Transverse colon (tissue), 4 donors: ENCODE results near the gene WNK2. TPM values are rescaled to one million over a fixed set of nuclear protein-coding genes. Genes with fewer than 3 reads are reported as not detected.
A peak's percentile ranks its signal among the peaks of the same experiment; 100 is the strongest.

ENCODE experiments used
- DNase-seq: peaks from one replicate; pipeline ENCODE4 v3.0.0-alpha.2; 2019
- H3K27ac ChIP-seq, 4 donors: fragments of 200-600 bp; sonication (generic); 2 replicates each; pipeline ENCODE4 v1.5.1; 2016 to 2018; ENCODE audit warnings: inconsistent platforms in 4 of 4
- H3K27me3 ChIP-seq: fragments of 200-600 bp; sonication (generic); 2 replicates; pipeline ENCODE4 v1.5.1; 2017; ENCODE audit warnings: inconsistent platforms
- H3K36me3 ChIP-seq, 4 donors: fragments of 200-600 bp; sonication (generic); 2 replicates each; pipeline ENCODE4 v1.5.1; 2017 to 2019; ENCODE audit warnings: inconsistent platforms in 4 of 4
- H3K4me1 ChIP-seq, 4 donors: fragments of 200-600 bp; sonication (generic); 2 replicates each; pipeline ENCODE4 v1.5.1; 2017 to 2020; ENCODE audit warnings: inconsistent platforms in 4 of 4
- H3K4me3 ChIP-seq, 4 donors: fragments of 200-600 bp; sonication (generic); 1 replicate in 1 of 4; 2 replicates in 3 of 4; pipeline versions ENCODE4 v1.5.1 to v1.6.1; 2017 to 2019; ENCODE audit warnings: inconsistent platforms in 4 of 4
- H3K9me3 ChIP-seq, 2 donors: fragments of 200-600 bp; sonication (generic); 2 replicates each; pipeline ENCODE4 v1.5.1; 2017 to 2019; ENCODE audit warnings: inconsistent platforms in 2 of 2
- EP300 ChIP-seq: sonication (generic); formaldehyde crosslinking; IDR thresholded peaks from one replicate; pipeline ENCODE4 v1.6.1; 2017; ENCODE audit warnings: antibody characterized with exemption, low read depth
- POLR2A ChIP-seq: fragments of 450-650 bp; IDR thresholded peaks from one replicate; pipeline ENCODE4 v1.6.1; 2016; ENCODE audit warnings: antibody characterized with exemption, mild to moderate bottlenecking, moderate library complexity
- POLR2AphosphoS5 ChIP-seq, 3 donors: sonication (generic); formaldehyde crosslinking; IDR thresholded peaks; one replicate each; pipeline ENCODE4 v1.6.1; 2016; ENCODE audit warnings: antibody characterized with exemption in 3 of 3
- WGBS, 2 donors: methylation state at CpG; one replicate each; pipeline ENCODE4 v1.1.5; 2018; ENCODE audit warnings: low coverage in 1 of 2; 5-methylcytosine and 5-hydroxymethylcytosine counted together
- in situ Hi-C, 4 donors: fragments of 200-750 bp; cut with MboI; loops; one replicate each; pipeline versions ENCODE4 v1.15.0 to v1.15.1; 2017; ENCODE audit warnings: low sequenced_read_pairs in 3 of 4, low pct_ligation_motif_present in 1 of 4, low pct_unique_long_range_greater_than_20kb in 1 of 4
- intact Hi-C: fragments of 100-400 bp; cut with DNase I; formaldehyde crosslinking; loops from one replicate; pipeline ENCODE4 v1.15.1; 2023; ENCODE audit warnings: low total_unique reads
- total RNA-seq, 4 donors: library from RNA; depleted of rRNA; stranded (reverse); fragments of >200 nt; gene quantifications; one replicate each; pipeline ENCODE4 v1.1.0, GENCODE V29; 2016
- TF ChIP-seq, protein P1 (sequence below), 5 experiments: fragments of 200-600 bp in 3 of 5; fragments of 450-650 bp in 2 of 5; sonication (generic) in 3 of 5; IDR thresholded peaks; 1 replicate in 2 of 5; 2 replicates in 3 of 5; pipeline ENCODE4 v1.5.1; 2016 to 2017; ENCODE audit warnings: antibody characterized with exemption in 5 of 5, inconsistent platforms in 3 of 5, mild to moderate bottlenecking in 2 of 5, moderate library complexity in 1 of 5

WNK2 gene
- total RNA-seq, 4 donors from 2014 or later: 133 to 618 (median 157) TPM

DNA sequence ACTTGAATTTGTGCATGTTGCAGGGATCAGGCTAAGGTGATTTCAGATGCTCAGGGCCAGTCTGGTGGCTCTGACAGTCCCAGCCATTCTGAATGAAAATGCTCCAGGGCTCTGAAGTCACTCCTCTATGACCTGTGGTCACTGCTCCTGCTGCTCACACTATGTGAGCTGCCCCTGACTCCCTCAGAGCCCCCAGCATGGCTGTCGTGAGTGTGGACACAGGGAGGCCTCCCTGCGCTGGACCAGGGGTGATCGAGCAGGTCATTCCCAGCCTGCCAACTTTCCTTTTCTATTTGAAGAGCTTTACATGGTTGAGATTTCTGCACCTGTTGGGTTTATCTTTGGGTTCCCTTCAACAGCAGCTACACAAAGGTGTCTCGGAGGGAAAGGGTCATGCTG, 74.5 kb downstream of the WNK2 start:
- in situ Hi-C loops: no loop called here
- Histone ChIP-seq H3K4me3 (no peak overlapping the region), H3K27me3 (no peaks in the 10 kb centered on the region), H3K9me3 (no peaks in the 10 kb centered on the region), H3K4me1 (peaks cover 0 to 7% (median 0%) of the 10 kb centered on the region in 4 donors), H3K27ac (no peak overlapping the region), H3K36me3 (no peaks in the 10 kb centered on the region)
- intact Hi-C loops: no loop called here
- TF ChIP-seq POLR2A (no peak), EP300 (no peak), POLR2AphosphoS5 (IDR thresholded peaks at IDR 0.05) (no peak)
- TF ChIP-seq, protein P1, sequence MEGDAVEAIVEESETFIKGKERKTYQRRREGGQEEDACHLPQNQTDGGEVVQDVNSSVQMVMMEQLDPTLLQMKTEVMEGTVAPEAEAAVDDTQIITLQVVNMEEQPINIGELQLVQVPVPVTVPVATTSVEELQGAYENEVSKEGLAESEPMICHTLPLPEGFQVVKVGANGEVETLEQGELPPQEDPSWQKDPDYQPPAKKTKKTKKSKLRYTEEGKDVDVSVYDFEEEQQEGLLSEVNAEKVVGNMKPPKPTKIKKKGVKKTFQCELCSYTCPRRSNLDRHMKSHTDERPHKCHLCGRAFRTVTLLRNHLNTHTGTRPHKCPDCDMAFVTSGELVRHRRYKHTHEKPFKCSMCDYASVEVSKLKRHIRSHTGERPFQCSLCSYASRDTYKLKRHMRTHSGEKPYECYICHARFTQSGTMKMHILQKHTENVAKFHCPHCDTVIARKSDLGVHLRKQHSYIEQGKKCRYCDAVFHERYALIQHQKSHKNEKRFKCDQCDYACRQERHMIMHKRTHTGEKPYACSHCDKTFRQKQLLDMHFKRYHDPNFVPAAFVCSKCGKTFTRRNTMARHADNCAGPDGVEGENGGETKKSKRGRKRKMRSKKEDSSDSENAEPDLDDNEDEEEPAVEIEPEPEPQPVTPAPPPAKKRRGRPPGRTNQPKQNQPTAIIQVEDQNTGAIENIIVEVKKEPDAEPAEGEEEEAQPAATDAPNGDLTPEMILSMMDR (IDR thresholded peaks at IDR 0.05): no peak
- 86 to 100% methylated on average over 1 to 4 of the region's 4 CpGs for WGBS, 2 donors
- no peak for DNase-seq

DNA sequence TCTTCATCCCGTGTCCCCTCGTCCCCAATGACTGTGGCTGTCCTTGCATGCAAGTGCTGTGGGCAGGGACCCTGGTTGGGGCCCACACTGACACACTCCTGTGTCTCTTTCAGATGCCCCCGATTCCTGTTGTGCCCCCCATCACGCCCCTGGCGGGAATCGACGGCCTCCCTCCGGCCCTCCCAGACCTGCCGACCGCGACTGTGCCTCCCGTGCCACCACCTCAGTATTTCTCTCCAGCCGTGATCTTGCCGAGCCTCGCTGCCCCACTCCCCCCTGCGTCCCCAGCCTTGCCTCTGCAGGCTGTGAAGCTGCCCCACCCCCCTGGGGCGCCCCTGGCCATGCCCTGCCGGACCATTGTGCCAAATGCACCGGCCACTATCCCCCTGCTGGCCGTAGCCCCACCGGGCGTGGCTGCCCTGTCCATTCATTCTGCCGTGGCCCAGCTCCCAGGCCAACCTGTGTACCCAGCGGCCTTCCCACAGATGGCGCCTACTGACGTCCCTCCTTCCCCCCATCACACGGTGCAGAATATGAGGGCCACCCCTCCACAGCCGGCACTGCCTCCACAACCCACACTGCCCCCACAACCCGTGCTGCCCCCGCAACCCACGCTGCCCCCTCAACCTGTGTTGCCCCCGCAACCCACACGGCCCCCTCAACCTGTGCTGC, 75.0 kb downstream of the WNK2 start:
- DNase-seq: peak; percentile 6
- no peaks in the 10 kb centered on the region for H3K36me3 ChIP-seq
- TF ChIP-seq POLR2A: no peak
- no peak for TF ChIP-seq EP300
- TF ChIP-seq POLR2AphosphoS5 (IDR thresholded peaks at IDR 0.05): no peak
- TF ChIP-seq, protein P1 (IDR thresholded peaks at IDR 0.05): no peak
- no peak overlapping the region for H3K27ac ChIP-seq
- H3K9me3 ChIP-seq: no peaks in the 10 kb centered on the region
- 89 to 91% methylated on average over 11 to 33 of the region's 33 CpGs for WGBS, 2 donors
- no peak overlapping the region for H3K4me3 ChIP-seq
- in situ Hi-C loops (no loop called here), intact Hi-C loops (no loop called here)
- H3K27me3 ChIP-seq: no peaks in the 10 kb centered on the region
- H3K4me1 ChIP-seq: peaks cover 0 to 7% (median 0%) of the 10 kb centered on the region in 4 donors

DNA sequence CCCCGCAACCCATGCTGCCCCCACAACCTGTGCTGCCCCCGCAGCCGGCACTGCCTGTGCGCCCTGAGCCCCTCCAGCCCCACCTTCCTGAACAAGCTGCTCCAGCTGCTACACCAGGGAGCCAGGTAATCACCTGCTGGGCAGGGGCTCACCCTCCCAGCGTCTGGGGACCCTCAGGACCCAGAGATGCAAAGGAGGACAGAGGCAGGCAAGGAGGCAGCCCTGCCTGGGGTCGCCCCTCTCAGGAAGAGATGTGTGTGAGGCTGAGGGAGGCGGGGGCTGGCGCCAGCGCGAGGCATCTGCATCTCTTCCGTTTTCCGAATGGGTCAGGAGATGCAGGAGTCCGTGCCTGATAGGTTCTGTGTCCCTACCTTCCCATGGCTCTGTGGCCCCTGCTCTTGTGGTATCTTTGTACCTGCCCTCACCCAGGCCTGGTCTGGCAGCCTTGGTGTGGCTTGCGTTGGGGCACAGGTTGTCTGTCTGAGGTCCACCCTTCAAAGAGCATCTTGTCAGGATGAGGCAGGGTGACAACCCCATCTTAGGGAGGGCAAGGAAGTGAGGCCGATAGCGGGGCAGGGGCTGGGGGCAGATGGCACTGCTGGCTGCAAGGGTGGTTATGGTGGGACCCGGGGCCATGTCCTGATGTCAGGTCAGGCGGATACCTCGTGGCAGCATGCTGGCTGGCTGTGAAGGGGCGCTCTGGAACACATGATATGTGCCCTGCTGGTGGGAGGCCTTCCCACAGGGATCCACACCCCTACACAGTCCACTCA, 75.7 kb downstream of the WNK2 start:
- Histone ChIP-seq H3K4me3 (no peak overlapping the region), H3K27ac (no peak overlapping the region), H3K27me3 (no peaks in the 10 kb centered on the region), H3K36me3 (peaks cover 0 to 4% (median 0%) of the 10 kb centered on the region in 4 donors), H3K9me3 (no peaks in the 10 kb centered on the region), H3K4me1 (peaks cover 0 to 7% (median 0%) of the 10 kb centered on the region in 4 donors)
- intact Hi-C loops: no loop called here
- TF ChIP-seq POLR2A (no peak), POLR2AphosphoS5 (IDR thresholded peaks at IDR 0.05) (no peak), EP300 (no peak)
- TF ChIP-seq, protein P1 (IDR thresholded peaks at IDR 0.05): no peak
- 87% methylated on average over 20 of the region's 20 CpGs; no CpG with 5 or more reads in 1 of the 2 donors for WGBS, 2 donors
- in situ Hi-C loops: no loop called here
- peak; percentile 4 for DNase-seq

DNA sequence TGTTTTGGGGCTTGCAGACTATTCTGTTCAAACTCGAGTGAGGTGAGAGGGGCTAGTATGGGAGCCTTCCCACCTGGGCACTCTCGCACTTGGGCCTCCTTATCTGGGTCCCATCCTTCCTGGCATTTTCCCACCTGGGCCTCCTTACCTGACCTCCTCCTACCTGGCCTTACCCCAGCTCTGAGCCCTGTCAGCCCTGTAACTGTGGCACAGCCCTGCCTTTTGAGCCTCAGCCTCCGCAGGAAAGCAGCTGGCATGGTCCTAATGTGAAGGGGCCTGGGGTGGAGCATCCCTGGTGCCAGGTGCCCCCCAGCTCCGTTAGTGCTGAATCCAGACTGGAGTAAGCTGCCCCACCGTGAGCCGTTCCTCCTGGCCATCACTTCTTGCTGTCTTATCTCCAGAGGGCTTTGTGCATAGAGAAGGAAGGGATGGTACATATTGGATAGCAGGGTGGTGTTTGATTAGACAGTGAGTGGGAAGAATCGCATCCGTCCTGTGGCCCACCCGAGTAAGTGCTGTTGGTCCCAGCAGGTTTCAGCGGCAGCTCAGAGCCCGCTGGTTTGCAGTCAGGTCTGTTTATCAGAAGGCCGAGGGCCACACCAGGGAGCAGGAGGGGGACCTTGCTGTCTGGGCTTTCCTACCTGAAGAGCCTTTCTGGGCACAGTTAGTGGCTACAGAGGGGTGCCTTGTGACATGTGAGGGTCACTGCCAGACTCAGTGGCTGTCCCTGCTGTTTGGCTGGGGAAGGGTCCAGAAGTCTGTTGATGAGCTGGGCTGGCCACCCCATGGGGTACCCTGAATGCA, 76.5 kb downstream of the WNK2 start:
- H3K36me3 ChIP-seq: peaks cover 0 to 4% (median 0%) of the 10 kb centered on the region in 4 donors
- no peaks in the 10 kb centered on the region for H3K9me3 ChIP-seq
- WGBS, 2 donors: 89% methylated on average over 12 of the region's 12 CpGs; no CpG with 5 or more reads in 1 of the 2 donors
- TF ChIP-seq POLR2A (no peak), POLR2AphosphoS5 (IDR thresholded peaks at IDR 0.05) (no peak)
- TF ChIP-seq, protein P1 (IDR thresholded peaks at IDR 0.05): no peak
- in situ Hi-C loops (no loop called here), intact Hi-C loops (no loop called here)
- peak; percentile 5 for DNase-seq
- no peak overlapping the region for H3K4me3 ChIP-seq
- no peak overlapping the region for H3K27ac ChIP-seq
- peaks cover 0 to 7% (median 0%) of the 10 kb centered on the region in 4 donors for H3K4me1 ChIP-seq
- H3K27me3 ChIP-seq: no peaks in the 10 kb centered on the region
